GM19438 (cell line): ENCODE results near the gene LONP2.
"Not testable (repeated sequence)": the region's sequence is repeated elsewhere in the genome, so short reads cannot be mapped to it uniquely, and the experiment has no call there.

Experiments
- ATAC-seq: cut with Tn5 transposase; IDR thresholded peaks from one replicate; pipeline ENCODE4 v1.9.1; 2021; ENCODE audit warnings: low read depth; ENCODE audit not compliant: unreplicated experiment

Gene LONP2

DNA sequence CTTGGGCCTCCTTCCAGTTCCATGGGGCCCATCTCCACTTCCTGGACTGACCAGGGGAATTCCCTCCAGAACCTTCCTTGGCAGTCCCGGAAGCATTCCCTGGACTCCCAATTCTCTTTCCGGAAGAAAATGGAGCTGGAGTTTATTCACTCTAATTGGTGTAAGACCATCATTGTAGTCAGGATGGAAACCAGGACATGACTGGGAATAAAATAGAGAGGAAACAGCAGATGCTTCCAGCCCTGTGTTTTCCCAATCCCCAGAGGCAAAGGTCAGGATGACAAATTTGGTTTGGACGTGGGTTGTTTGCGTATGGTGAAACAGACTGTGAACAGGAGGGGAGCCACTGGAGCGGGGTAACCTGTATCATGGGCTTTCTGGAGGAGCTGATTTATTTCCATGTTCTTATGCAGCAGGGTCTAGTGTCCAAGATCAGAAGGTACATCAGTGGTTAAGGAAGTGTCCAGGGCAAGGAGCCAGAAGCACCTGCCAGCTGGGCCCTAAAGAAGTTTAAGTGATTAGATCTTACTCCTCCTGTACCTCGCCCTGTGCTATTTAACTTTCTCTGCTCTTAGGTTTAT lies 8.5 kb upstream of the LONP2 start:
- ATAC-seq: no peak

DNA sequence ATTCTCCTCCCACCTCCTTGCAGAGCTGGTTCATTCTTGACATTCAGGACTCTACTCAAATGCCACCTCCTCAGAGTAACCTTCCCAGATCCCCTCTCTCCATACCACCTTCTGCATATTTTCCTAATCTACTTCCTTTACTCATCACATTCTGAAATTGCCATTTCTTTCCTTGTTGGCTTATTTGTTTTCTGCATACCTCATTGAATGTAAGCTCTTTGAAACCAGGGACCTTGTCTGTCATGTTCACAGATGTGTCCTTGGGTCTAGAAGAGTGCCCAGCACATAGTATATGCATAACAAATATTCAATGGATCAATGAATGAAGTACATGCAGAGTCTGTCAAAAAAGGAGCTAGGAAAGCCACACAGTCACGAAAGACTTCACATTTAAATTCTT lies 7.8 kb upstream of the LONP2 start:
- no peak for ATAC-seq

DNA sequence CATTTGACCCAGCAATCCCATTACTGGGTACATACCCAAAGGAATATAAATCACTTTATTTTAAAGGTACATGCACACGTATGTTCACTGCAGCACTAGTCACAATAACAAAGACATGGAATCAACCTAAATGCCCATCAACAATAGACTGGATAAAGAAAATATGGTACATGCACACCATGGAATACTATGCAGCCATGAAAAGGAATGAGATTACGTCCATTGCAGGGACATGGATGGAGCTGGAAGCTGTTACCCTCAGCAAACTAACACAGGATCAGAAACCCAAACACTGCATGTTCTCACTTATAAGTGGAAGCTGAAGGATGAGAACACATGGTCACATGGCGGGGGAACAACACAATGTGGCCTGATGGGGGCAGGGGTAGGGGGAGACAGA lies 4.0 kb upstream of the LONP2 start:
- not testable (repeated sequence) for ATAC-seq

DNA sequence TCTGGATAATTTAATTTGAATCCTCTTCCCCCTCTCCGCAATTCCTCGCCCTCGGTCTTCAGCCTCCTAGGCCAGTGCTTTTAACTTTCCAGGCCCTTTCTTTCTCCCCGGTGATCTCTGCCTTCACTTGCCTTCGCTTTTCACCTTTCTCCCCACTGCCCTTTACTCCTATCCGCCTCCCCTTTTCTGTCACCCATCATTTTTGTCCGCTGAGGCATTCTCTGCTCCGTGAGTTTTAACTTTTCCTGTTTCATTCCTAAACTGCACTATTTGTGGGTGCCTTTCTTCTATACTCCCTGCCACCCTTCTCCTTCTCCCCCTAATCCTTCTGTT lies 729 bp downstream of the LONP2 start:
- ATAC-seq: no peak

DNA sequence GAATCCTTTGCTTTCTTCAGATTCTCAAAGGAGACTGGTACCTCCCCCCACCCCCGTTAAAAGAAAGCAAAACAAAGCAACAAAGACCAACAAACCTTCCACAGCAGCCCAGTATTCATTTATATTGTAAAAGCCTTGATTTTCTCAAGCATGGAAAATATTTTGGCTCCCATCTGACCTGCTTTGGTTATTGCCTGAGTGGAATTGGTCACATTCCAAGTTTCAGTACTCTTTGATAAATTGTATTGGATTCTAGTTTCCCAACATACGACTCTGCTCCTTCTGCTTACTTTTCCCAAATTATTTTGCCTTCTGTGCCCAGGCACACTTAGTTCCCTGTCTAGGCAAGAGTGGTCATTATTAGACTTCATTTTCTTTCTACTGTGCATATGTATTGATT lies 2.0 kb downstream of the LONP2 start:
- ATAC-seq: no peak

DNA sequence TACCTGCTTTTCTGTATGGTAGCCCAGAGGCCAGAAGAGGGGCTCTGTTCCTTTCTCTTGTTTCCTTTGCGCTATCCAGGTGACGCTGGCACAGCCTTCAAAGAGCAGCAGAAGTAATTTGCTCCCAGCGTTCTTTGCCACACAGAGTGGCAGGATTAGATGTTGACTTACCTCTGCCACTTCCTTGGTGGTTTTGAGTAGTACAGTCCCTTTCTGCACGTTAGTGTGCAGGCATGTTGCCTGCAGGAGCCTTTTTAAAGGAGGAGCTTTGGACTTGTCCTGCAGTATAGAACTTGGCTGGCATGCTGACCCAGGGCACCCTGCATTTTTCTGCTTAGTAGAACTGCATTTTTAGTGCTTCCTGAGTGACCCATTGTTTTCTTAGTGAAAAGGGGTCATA lies 3.2 kb downstream of the LONP2 start, which contains the start of gene ABCC11:
Gene ABCC11 (minus strand): TSS at position 229 of the 400 bp plus-strand sequence. CDS start 15,618 bp downstream, outside the sequence.
- ATAC-seq: no peak

DNA sequence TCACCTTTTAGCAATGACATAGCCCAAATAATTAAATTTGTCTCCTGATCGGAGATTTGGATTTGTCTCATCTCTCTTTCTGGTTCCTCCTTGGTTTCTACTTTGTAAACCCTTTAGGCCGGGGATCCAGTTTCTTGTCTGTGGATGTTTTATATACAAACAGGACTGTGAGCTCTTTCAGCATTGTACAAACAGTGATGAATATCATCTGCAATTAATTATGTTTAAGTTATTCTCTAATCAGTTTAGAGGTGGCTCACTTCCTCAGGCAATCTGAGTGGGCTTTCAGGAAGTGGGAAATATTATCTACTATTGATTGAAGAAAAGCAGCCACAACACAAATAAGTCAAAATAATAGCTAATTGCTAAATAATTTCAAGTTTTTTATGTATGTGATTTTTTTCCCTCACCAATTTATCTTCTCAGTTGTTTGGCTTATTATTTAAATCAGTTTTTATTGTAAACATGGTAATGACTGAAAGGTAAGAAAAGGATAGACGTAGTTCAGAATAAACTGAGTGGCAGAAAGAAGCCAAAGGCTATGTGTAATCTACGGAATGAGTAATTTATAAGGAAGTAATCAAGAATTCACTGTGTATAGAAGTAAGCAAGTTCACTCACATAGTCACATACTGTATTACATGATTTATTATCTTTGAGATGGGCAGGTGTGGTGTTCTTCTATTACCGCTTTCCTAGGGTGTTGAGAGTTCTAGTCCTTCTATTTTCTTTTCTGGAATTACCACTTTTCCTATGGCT lies 6.6 kb downstream of the LONP2 start:
- ATAC-seq: no peak

DNA sequence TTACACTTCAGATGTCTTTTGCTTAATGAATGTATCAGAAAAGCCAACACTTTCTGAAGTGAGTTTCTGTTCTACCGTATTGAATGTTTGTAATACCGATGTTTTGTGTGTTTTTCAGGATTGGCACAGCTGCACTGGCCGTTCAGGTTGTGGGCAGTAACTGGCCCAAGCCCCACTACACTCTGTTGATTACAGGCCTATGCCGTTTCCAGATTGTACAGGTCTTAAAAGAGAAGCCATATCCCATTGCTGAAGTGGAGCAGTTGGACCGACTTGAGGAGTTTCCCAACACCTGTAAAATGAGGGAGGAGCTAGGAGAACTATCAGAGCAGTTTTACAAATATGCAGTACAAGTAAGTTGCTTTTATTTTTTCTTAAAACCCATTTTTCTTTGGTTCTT lies 7.9 kb downstream of the LONP2 start:
- ATAC-seq: no peak

DNA sequence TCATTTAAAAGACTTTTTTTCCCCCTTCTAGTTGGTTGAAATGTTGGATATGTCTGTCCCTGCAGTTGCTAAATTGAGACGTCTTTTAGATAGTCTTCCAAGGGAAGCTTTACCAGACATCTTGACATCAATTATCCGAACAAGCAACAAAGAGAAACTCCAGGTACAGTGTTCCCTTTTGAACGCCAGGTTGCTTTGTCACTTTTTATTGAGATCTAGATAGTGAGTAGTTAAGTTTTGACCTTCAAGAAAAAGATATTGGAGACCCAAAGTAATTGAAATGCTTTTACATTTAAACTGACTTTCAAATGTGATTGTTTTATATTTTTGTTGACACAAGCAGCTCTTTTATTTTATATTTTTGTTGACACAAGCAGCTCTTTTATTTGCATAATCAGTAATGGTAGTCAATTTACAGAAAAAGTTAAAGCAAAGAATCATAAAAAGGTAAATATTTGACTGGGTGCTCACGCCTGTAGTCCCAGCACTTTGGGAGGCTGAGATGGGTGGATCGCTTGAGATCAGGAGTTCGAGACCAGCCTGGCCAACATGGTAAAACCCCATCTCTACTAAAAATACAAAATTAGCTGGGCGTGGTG lies 12.6 kb downstream of the LONP2 start:
- ATAC-seq: no peak

DNA sequence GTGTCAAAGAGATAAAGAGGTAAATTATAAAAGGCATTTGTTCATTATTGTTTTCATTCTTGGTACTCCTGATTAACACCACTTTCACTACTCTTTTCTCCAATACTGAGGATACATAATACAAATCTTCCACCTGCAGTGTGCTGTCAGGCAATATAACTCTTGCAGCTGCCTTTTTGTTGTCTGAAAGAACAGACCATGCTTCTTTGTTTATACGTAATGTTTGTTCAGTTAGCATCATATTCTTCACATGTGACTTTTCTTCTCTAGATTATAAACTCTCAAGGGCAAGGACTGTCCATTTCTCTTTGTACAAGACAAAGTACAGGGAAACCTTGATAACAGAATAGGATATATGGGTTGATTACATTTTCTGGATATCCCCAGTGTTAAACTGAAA lies 17.5 kb downstream of the LONP2 start:
- ATAC-seq: no peak

DNA sequence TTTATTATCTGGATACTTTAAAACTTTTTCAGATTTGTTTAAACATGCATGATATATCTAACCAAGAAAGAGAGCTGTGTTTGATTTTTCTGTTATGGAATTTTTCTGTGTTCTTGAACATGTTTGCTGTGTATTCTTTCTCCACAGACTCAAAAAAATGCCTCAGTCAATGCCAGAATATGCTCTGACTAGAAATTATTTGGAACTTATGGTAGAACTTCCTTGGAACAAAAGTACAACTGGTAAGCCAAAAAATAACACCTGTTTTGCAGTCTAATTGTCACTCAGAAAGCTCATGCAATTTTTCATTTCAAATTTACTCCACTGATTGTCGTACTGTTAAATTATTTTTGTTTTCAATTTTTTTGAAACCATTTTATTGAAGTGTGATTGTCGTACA lies 18.5 kb downstream of the LONP2 start:
- ATAC-seq: no peak

DNA sequence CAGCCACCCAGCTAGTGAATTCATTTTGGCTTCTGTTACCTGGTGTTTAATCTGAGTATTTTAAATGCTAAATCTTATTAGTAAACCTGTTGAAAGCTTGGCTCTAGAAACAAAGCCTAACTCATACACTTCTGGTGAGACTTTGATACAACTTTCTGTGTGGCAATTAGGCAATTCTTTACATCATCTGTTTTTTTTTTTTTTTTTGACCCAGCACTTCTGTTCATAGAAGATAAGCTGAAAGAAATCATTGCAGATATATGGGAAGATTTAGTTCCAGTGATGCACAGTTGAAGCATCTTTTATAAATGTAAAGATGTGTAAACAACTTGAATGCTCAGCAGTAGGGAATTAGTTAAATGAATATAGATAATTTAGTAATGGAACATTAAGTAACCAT lies 24.9 kb downstream of the LONP2 start:
- ATAC-seq: no peak

DNA sequence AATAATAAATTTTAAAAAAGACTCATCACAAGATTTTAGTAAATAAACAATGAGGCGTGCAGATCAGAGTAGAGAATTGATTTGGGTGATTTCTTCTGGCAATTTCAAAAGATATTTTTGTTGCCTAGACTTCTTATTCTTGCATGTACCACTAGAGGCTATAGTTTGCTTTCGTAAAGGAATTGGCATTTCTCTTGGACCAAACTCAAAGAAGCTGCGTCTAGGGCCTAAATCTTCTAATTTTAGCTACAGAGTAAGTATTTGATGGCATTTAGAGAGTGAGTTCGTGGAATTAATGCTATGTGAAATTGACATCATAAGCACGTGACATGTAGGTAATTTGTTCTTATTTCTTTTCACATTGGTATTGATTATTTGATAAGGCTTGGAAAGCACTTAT lies 27.6 kb downstream of the LONP2 start:
- no peak for ATAC-seq

DNA sequence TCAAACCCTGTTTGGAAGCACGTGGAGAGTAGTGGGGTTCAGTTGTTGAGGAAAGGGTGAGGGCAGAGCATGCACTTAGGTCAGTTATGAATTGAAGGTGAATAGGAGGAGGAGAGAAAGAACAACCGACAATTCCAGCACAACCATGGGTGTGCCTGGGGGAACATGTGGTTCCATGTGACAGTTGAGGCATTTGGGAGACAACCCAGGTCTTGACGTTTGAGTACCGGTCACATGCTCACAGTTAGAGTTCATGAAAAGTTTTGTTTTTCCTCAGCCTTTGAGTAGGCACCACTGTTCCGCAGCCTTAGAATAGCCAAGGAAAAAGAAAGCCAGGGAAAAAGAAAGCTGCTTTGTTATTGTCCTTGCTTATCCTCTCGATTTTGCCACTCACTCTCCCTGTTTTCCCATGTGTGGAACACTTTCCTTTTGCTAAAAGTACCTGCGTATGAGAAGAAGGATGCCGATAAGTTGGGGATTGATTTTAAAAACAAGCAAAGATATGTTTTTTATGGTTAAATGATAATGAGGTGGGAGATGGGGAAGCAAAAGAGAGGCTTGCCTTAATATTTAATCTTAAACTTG lies 28.8 kb downstream of the LONP2 start:
- no peak for ATAC-seq

DNA sequence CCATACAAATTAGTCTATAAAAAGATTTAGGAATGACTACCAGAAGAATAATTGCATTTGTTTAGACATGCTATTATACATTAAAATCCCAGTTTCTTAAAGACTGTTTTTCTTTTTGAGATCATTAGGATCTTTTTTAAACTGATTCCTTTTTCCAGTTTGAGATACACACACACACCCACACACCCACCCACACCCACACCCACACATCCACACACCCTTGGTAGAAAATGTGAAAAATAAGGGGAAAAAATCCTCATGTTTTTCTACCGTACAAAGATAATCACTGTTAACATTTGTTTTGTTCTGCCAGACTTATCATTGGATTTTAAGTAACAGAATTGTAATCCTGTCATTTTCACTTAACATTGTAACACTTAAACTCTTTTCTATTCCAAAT lies 30.4 kb downstream of the LONP2 start:
- ATAC-seq: no peak

DNA sequence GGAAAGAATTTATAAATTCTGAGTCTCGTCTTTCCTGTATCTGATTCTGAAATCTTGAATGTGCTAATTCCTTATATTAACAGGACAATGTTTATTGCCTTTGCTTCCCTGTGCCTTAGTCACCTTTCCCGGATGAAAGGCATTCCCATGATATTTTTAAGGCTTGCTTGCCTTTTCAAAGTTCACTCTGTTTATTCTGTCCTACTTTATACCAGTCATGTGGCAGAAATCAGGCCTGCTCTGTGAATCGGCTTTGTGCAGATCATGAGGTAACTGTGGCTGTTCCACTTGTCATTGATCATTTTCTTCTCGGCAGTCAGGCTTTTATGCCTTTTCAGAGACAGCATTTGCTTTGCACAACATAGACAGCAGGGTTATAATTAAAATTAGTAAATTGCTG lies 32.0 kb downstream of the LONP2 start:
- ATAC-seq: no peak

DNA sequence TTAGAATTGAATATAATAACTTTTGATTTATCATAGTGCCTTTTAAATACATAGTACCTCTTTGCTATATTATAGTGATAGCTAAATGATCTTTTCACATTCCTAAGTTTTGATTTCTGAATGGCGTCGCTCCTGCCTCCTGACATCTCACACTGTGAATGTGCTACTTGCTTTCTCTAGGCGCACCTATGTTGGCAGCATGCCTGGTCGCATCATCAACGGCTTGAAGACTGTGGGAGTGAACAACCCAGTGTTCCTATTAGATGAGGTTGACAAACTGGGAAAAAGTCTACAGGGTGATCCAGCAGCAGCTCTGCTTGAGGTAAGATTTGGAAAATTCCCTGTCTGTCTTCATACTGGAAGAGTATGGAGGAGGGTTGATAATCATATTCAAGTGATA lies 33.1 kb downstream of the LONP2 start:
- ATAC-seq: no peak

DNA sequence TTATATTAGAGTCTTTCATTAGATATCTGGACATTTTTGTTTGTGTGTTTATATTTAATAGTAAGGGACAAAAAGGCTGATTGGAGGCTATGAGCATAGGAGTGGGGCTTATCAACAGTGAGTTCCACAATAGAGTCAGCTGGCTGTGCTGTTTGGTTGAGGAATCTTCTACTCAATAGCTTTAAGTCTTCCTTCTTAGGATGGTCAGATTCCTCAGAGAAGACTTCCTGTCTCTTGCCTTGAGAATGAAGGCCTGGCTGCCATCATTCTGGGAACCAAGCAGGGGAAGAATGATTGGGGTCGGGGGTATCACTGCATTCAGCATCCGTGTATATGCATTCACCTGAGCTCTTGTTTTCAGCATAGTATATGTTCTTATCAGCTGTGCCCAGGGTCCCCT lies 35.1 kb downstream of the LONP2 start:
- ATAC-seq: no peak

DNA sequence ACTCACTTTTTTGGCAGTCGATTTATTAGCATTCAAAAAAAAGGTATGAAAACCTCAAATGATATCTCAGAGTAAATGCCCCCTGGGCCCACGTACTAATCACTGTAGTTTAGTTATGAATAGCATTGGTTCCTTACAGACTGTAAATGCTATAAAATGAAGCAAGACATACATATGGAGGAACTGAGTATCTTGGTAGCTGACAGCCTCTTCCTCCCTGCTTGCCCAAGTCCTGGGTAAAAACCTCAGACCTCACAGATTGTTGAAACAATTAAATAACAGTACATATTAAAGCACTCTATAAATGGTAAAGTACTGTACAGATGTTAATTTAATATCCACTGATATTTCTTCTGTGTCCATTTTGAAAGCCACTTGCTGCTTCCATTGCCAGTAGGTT lies 36.4 kb downstream of the LONP2 start:
- no peak for ATAC-seq

DNA sequence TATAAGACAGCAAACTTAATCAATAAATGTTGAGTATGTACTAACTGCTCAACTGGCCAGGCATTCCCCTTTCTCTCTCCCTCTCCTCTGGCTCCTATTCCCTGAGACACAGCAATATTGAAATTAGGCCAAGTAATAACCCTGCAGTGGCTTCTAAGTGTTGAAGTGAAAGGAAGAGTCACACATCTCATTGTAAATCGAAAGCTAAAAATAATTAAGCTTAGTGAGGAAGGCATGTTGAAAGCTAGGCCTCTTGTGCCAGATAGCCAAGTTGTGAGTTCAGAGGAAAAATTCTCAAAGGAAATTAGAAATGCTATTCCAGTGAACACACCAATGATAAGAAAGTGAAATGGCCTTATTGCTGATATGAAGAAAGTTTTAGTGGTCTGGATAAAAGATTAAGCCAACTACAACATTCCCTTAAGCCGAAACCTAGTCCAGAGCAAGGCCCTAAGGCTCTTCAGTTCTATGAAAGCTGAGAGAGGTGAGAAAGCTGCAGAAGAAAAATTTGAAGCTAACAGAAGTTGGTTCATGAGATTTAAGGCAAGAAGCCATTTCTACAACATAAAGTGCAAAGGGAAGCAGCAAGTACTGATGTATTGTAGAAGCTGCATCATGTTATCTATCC lies 38.6 kb downstream of the LONP2 start:
- no peak for ATAC-seq

DNA sequence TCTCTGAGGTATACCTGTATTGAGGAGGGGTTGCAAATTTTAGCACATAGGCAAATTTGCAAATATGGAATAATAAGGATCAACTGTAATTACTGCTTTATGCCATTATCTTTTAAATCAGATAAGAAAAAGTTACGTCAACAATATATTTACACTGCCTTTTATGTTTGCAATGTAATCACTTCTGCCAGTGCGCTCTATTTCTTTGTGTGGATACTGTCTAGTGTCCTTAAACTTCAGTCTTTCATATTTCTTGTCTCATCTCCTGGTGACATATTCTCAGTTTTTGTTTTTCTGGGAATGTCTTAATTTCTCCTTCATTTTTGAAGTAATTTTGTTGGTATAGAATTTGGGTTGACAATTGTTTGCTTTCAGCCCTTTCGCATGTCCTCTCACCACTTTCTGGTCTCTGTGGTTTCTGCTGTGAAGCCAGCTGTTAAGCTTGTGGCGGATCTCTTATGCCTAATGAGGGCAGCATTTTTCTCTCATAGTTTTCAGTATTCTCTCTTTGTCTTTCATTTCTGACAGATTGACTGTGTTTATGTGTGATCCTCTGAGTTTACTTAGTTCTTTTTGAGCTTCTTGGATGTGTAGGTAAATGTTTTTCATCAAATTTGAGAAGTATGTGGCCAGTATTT lies 40.8 kb downstream of the LONP2 start:
- no peak for ATAC-seq
